T-helper 2 cell (primary cell): ENCODE measurements around the gene LRRC25.
A peak's percentile ranks its signal among the peaks of the same experiment; 100 is the strongest.
"Not testable (repeated sequence)": the region's sequence is repeated elsewhere in the genome, so short reads cannot be mapped to it uniquely, and the experiment has no call there.

ENCODE experiments used
- DNase-seq, 5 experiments: peaks; one replicate each; pipeline versions ENCODE4 v3.0.0 to v3.0.0-alpha.2; 2012 to 2022

Gene LRRC25

DNA sequence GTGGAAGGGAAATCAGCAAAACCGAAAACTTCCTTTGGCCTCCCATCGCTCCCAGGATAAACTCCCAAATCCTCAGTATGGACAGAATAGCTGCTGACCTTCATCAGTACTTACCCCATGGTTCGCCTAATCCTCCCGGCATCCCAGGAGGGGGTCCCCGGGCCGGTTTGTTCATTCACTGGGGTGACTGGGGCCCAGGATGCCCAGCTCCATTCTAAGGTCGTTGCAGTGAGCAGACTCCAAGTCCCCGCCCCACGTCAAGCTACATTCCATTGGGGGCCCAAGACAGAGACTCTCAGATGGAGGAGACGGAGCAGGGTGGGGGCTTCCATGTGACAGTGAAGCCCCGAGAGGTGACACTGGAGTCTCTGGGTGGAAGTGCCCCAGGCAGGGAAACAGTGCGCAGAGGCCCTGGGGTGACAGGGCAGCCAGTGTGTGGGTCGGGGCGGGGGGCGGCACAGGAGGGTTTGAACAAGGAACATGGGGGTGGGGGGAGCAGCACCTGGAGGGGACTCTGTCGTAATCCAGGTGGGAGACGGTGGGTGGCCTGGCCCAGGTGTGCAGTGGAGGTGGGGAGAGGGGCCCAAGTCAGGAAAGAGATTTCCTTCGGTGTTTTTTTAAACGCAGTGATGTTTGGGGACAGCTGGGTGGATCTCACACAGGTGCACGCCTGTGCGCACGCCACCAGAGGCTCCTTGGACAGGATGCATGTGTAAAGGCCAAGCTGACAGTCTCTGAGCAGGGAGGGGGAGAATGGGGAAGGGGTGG is 26.9 kb upstream of the LRRC25 start:
- DNase-seq, result no peak

DNA sequence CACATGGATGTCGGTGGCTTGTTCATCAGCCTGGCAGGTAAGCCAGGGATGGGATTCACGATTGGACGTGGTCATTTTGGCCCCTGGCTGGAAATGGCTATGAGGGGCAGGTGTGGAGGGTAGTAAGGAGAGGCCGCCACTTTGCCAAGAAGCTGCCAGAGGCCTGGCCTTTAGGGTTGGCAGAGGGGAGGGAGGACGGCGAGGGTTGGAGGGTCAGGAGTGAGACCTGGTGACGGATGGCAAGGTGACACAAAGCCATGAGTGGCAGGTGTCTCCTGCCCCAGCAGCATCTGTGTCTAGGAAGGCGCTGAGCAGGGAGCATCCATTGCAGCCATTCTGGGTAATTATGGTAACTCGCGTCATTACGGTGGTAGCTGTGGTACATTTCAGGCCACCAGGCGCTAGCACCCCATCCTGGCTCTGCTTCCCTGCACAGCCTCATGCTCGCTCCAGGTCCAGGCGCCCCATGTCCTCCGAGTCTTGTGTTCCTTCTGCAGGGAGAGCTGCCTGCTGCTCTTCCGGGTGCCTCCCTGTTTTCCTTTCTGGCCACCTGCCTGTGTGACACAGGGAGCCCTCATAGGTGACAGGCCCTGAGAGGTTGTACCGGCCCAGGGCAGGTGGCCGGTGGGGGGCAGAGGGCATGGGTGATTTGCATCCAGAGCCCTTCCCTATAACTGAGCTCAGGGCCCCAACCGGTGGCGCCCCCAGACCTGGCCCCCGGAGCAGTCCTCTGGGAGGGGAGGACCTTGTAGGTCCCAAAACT is 26.0 kb upstream of the LRRC25 start:
- DNase-seq, result no peak

DNA sequence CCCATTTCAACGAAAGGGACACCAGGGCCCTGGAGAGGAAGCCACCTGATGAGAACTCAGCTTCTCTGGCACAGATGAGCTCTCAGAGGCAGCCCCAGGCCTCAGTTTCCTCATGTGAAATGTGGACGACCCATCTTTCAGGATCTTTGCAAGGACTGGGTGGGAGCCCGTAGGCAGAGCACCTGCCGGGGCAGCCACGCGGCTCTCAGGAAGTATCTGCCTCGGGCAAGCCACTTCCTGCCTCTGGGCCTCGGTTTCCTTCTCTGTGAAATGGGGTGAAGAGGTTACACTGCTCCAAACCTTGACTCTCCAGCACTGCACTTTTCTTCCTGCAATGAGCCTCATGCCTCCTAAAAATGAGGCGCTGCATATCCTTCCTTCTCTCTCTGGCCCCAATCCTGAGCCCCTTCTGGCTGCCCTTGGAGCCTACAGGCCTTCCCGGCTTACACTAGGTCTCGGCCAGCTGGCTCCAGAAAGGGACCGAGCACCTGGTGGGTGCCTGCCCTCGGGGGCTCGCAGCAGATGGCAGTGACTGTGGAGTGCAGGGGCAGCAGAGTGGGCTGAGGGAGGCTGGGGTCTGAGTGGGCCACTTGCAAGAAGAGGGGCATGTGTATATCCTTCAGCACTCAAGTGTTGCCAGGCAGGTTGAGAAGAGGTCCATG is 25.2 kb upstream of the LRRC25 start:
- peak in 2 of 5 experiments; percentile 48 to 82 for DNase-seq

DNA sequence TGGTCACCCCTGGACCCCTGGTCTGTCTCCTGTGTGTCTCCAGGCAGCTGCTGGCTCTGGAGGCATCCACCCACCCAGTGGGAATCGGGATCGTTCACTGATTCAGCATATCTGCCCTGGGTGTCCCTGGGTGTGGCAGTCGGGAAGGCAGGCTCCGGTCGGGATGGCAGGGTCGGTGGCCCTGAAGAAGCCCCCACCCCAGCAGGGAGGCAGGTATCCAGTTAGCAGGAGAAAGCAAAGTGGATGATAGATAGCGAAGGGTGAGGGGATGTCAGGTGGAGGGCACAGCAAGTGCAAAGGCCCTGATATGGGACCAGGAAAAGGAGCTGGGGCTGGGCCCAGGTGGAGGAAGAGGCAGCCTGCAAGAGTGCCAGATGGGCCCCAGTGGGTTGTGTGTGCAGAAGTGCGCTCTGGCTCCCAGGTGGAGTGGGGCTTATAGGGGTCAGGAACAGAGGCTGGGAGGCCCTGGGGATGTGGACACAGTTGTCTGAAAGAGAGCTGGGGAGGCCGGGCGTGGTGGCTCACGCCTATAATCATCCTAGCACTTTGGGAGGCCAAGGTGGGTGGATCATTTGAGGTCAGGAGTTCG is 24.0 kb upstream of the LRRC25 start:
- DNase-seq, result no peak

DNA sequence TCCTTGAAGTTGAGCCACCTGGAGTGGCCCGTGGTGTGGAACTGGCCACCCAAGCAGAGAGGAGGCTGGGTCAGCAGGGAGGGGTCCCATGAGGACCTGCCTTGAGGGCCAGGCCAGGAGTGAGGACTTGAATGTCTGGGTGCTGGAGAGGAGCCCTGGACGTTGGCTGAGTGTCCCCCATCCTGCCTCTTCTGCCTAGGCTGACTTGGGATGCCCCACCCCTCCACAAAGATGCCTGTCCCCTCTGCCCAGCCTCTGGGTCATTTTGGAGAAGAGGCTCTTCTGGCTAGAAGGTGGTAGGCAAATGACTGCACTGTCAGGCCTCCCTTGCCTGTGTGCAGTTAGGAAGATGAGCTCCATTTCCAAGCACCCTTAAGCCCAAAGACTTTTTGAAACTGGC is 23.5 kb upstream of the LRRC25 start:
- DNase-seq, result no peak

DNA sequence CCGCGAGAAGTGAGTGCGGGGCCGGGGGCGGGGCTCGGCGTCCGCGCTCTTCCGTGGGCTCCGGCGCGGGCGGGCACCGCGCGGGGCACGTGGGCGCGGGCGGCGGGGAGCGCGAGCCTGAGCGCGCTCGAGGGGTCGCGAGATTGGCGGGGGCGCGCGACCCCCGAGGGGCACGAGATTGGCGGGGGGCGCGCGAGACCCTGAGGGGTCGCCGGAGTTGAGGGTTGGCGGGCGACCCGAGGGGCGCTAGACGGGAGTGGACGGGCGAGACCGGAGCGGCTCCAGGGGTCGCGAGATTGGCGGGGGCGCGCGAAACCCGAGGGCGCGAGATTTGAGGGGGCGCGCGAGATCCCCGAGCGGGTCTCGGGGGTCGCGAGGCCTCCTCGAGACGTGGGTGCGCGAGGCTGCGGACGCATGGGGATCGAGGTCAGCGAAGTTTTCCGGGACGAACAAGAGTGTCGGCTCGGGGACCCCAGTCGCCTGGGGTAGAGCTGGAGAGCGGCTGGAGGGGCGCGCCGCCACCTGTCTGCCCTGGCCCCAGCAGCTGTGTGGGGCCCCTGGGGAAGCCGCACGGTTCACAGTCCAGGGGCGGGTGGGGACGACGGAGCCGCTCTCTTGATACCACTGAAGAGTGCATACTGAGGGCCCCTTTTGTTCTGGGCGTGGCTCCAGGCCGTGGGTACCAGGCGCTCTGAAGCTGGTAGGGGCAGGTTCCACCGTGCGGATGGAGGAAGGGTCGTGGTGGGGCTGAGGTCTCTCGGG is 22.5 kb upstream of the LRRC25 start:
- peak in 3 of 5 experiments; percentile 38 to 69 (median 38) for DNase-seq

DNA sequence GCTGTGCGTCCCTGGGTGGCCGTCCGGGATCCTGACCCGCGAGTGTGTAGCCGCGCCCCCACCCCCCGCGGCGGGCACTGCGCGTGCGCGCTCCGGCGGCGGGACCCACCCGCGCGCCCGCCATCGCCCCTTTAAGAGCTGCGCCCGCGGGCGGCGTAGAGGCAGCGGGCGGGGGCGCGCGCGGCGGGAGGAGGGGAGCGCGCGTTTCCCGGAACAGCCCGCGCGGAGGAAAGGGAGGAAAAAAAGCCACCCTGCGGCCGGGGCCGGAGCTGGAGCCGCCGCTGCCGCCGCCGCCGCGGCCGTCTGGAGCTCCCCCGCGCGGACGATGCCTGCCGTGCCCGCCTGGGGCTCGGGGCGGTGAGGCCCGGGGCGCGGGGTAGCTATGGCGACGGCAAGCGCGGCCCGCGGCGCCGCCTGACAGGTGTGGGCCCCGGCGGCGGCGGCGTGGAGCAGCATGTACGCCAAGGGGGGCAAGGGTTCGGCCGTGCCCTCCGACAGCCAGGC is 21.8 kb upstream of the LRRC25 start, which contains the start of gene SSBP4:
Gene SSBP4, plus strand, starts transcription at position 204 of the 504 bp plus-strand sequence. Its CDS starts 251 bp downstream, at position 455.
- DNase-seq, result peak; percentile 43 to 83 (median 68)

DNA sequence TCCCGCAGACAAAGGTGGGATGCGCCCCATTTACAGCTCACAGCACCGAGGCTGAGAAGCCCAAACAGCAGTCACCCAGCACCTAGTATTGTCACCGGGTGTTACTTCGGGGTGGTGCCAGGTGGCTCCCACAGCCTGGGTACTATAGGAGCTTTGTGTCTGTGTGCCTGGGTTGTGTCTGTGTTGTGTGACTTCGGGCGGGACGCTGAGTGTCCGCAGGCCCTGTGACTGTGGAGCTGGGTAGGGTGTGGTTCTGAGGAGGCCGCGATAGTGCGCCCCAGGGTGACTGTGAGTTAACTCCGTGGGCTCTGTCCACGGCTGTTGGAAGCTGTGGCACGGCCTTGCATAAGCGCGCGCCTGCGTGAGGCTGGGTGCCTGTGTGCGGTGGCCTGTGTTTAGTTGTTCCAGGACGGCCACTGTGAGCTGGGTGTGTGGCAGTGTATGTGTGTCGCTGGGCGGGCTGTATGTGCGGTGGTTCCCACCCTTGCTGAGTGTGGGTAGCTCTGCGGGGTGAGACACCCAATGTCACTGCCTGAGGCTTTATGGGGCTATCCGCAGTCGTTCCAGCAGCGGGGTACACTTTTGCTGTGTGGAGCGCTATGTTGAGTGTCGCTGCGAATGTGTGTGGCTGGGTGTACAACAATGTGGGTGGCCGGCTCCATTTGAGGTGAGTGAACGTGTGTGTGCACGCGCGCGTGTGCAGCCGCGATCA is 21.2 kb upstream of the LRRC25 start:
- DNase-seq, result peak in 1 of 5 experiments; percentile 70

DNA sequence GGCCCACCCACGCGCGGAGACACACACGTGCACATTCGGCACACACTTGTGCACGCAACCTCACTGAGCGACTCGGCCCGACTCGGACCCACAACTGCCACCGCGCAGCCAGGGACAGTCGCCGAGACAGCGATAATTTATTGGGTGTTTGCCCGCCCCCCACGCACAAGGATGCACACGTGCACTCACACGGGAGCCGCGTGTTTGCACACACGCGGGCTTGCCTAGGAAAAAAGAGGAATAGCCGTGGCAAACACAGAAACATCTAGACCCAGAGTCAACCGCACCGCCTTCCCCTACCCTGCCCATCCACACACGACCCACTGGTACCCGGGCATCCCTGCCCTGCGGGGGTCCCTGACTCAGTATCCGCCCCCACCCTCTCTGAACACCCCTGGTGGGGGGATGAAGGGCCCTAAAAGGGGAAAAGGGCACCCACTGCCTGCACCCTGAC is 20.6 kb upstream of the LRRC25 start:
- DNase-seq, result no peak

DNA sequence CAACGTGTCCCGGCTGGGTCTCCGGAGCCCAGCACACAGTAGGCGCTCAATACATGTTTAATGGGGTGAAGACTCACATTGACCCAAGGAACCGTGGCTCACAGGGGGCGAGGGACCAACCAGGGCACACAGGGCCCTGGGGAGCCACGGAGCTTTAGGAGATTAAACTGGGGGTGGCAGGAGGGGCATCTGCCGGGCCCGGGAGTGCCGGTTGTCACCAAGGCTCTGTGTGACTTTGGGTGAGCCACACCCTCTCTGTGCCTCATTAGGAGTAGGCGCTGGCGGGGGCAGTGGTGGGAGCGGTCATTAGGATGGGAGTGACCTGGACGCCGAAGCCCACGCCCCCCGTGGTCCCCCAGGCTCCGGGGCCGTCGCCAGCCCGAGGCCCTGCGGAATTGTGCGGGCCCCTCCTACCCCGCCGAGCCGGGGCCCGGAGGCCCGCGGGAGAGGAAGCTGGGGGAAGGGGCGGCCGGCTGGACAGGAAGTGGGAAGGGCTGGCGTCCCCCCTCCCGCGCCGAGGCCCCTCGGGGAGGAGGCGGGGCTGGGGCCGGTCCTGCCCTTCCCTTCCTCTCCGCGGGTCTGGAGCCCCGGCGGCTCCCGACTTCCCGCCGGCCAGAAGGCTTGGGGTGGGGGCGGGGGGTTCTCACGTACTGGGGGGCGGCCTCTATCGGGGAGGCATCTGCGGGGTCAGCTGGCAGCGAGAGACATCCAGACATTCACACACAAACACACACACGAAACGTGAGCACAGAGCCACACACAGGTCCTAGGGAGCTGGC is 20.0 kb upstream of the LRRC25 start:
- no peak for DNase-seq

DNA sequence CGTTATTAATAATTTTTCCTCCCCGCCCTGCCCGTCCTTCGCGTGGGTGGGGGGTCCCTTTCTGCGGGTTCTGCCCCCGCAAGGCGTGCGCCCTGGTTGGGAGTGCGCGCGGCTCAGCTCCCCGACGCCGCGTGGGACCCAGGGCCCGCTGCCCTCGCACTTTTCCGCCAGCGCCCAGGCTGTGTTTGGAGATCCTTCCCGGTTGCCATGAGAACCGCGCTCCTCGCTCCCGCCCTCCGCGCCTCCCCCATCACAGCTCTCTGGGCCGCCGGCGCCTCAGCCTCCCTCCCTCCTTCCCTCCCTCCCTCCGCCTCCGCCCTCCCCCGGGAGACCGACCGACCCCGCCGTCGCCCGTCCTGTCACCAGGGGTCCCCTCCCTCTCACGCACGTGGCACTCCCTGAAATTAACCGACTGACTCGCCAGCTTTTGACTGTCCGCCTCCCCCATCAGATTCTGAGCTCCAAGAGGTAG is 19.4 kb upstream of the LRRC25 start:
- DNase-seq, result peak in 4 of 5 experiments; percentile 21 to 70 (median 48)

DNA sequence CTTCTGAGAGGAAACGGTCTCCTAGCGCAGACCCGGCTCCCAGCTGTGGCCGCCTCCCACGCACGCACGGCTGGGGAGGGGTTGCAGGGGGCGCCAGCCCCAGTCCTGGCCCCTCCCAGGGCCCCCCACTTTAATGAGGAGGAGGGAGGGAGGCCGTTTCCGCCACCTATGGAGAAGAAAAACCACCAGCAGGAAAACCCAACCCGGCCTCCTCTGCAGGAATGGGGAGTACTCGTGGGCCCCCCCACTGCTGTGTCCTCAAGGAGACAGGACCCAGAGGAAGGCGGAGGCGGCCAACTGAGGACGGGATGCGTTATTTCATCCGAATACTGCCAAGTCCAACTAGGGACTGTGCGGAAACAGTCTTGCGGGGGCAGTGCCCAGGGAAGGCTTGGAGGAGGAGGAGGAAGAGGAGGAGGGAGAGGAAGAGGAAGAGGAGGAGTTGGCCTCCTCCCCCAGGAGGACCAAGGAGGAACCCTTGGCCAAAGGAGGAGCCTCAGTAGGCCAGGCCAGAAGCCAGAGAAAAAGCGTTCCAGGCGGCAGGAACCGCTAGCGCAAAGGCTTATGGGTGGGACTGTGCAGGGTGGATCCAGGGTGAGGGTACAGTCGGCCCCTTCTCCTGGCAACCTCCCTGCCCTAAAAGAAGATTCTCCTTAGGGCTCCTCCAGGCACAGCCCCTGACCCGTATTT is 17.9 kb upstream of the LRRC25 start:
- DNase-seq, result no peak

DNA sequence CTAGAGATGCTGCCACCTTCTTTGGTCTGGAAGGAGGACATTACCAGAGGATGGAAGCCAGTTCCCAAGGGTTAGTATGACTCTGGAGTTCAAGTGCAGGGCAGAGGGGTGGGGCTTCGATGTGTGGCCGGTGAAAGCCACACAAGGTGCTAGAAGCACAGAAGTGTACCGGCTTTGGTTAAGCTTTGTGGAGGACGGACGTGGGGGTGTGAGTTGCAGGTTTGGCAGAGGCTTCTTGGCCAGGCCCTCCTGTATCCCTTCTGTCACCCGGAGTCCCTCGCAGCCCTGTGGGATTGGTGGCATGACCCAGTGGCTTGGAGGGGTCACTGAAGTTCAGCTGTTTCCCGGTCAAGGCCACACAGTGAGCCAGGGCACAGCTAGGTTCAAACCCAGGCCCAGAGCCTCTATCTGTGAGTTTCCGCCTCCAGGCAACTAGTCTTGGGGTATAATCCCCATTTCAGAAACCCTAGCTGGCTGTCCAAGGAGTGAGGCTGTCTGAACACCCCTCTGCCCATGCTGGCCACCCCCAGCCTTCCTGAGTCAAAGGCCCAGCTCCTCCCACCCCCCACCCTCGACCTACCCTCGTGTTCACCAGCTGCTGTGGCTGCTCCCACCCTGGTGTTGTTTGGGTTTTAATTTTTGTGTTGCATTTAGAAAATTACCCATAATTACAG is 17.2 kb upstream of the LRRC25 start:
- DNase-seq, result no peak

DNA sequence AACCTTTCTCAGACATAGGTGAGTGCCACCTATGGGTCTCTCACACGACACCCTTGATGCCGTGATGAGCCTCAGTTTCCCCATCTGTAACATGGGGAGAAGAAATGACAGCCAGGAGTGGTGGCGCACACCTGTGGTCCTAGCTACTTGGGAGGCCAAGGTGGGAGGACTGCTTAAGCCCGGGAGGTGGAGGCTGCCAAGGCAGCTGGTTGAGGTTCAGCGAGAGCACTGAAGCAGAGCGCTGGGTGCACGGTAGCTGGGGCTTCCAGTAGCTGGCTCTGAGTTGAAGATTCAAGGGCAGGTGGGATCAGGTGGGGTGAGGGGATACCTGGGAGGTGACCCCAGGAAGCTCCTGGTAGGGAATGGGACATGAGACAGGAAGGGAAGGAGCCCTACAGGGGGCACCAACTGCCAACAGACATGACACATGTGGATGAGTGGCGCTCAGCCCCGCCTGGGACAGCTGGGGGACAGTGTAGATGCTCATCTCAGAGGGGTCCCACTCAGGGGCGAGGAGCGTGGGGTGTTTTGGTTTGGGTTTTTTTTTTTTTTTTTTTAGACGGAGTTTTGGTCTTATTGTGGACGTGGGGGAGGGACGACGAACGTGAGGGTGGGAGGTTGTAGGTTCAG is 15.3 kb upstream of the LRRC25 start:
- no peak for DNase-seq

DNA sequence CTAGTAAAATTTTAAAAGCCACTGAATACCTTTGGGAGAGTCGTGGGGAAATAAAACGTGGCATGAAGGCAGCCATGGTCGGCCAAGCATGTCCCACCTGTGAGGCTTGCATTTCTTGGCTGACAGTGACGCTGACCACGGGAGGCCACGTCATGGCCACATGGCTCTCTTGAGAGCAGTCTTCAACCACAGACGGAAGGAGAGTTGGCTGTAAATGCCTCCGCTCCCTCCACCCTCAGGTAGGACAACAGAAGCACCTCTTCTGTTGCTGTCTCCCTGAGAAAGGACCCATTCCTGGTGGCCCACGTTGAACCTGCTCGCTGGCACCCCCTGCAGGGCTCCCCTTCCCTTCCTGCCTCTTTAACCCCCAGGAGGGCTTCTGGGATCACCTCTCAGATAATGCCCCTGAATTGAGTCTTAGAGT is 10.6 kb upstream of the LRRC25 start:
- DNase-seq, result no peak

DNA sequence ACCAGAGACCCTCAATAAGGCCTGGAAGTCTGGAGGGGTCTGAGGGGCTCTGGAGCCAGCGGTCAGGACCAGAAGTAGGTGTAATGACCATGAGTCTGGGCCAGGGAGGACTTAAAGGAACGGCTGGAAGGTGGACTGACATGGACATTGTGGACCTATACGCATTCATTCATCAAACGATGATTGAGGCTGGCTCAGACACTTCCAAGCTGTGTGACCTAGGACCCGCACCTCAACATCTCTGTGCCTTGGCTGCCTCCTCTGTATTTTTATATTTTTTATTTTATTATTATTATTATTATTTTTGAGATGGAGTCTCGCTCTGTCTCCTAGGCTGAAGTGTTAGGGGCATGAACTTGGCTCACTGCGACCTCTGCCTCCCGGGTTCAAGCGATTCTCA is 9.3 kb upstream of the LRRC25 start:
- DNase-seq, result no peak

DNA sequence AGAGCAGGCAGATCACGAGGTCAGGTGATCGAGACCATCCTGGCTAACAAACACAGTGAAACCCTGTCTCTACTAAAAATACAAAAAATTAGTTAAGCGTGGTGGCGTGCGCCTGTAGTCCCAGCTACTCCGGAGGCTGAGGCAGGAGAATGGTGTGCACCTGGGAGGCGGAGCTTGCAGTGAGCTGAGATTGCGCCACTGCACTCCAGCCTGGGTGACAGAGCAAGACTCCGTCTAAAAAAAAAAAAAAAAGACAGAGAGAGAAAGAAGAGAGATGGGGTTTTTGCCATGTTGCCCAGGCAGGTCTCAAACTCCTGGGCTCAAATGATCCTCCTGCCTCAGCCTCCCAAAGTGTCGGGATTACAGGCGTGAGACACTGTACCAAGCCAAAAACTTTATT is 8.3 kb upstream of the LRRC25 start:
- not testable (repeated sequence) for DNase-seq

DNA sequence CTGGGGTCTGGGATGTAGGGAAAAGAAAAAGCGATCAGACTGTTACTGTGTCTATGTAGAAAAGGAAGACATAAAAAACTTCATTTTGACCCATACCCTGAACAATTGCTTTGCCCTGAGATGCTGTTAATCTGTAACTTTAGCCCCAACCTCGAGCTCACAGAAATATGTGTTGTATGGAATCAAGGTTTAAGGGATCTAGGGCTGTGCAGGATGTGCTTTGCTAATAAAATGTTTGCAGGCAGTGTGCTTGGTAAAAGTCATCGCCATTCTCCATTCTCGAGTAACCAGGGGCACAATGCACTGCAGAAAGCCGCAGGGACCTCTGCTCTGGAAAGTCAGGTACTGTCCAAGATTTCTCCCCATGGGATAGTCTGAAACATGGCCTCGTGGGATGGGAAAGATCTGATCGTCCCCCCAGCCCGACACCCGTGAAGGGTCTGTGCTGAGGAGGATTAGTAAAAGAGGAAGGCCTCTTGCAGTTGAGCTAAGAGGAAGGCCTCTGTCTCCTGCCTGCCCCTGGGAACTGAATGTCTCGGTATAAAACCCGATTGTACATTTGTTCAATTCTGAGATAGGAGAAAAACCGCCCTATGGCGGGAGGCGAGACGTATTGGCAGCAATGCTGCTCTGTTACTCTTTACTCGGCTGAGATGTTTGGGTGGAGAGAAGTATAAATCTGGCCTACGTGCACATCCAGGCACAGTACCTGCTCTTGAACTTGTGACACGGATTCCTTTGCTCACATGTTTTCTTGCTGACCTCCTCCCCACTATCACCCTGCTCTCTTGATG is 5.2 kb upstream of the LRRC25 start:
- not testable (repeated sequence) for DNase-seq
